ENCODE measurements around the gene WFDC9.
"Not testable (repeated sequence)": the region's sequence is repeated elsewhere in the genome, so short reads cannot be mapped to it uniquely, and the experiment has no call there.

The WFDC9 gene

DNA sequence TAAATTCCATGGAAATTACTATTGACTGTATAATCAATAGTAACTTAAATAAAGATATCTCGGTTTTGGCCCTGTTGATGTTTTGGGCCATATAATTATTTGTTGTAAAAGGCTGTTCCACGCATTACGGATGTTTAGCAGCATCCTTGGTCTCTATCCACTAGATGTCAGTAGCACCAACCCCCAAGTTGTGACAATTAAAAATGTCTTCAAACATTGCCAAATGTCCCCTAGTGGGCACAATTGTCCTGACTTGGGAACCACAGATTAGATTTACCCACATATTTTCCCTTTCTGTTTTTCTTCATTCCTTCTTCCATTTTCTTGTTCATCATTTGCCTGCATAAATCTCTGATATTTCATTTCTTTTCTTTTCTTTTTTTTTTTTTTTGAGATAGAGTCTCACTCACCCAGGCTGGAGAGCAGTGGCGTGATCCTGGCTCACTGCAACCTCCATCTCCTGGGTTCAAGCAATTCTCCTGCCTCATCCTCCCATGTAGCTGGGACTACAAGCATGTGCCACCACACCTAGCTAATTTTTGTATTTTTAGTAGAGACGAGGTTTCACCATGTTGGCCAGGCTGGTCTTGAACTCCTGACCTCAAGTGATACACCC, 38.4 kb downstream of the WFDC9 start:
- DNase-seq (ENCODE audit: low spot score): peak; percentile 40

DNA sequence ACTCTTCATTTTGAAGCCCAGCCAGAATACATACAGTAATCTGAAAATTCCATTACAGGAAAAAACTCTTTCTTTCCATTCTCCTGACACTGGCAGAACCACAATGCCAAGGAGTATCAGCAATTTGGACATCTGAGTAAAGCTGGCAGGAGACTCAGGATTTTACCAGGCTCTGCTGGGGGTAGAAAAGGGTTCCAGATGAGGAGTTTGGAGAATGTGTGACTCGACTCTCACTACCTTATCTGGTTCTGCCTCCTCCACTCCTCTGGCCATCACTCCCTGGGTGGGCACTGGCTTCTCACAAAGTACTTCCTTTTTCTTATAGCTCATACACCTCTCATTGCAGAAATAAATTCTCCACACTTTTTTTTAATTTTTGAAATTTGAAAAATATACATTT, 41.4 kb downstream of the WFDC9 start:
- DNase-seq (ENCODE audit: low spot score): no peak

DNA sequence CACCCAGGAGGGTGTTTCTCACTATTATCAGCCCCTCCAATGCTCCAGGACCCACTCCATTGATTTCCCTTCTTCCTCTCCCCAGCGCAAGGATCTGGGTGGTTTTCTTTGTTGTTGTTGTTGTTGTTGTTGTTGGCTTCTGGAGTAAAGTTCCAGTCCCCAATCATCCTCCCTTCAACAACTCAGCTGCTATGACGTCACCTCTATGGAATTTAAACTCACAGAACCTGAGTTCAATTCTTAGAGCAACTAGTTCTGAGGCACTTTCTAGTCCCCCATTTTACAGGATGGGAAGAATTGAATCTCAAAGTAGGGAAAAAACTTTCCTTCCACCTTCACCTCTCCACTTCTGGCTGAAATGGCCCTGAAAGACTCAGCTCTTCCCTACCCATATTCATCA, 42.3 kb downstream of the WFDC9 start:
- no peak for DNase-seq (ENCODE audit: low spot score)

DNA sequence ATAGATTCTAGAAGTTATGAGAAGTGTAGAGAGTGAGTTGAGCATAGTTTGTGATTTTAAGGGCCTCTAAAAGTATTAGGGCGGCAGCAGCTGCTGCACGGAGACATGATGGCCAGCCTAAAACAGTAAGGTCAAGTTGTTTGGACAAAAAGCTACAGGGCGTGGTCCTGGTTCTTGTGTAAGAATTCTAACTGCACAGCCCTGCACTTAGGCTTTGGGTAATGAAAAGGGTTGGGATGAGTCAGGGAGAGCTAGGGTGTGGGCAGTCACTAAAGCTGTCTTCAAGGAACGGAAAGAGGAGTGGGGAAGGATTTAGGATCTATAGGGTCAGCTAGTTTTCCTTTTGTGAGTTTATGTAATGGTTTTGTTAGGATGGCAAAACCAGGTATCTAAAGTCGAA, 45.1 kb downstream of the WFDC9 start:
- DNase-seq (ENCODE audit: low spot score): not testable (repeated sequence)

DNA sequence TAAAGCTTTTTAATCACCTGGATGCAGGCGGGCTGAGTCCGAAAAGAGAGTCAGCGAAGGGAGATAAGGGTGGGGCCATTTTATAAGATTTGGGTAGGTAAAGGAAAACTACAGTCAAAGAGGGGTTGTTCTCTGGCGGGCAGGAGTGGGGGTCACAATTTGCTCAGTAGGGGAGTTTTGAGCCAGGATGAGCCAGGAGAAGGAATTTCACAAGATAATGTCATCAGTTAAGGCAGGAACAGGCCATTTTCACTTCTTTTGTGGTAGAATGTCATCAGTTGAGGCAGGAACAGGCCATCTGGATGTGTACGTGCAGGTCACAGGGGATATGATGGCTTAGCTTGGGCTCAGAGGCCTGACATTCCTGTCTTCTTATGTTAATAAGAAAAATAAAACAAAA, 46.8 kb downstream of the WFDC9 start:
- not testable (repeated sequence) for DNase-seq (ENCODE audit: low spot score)

DNA sequence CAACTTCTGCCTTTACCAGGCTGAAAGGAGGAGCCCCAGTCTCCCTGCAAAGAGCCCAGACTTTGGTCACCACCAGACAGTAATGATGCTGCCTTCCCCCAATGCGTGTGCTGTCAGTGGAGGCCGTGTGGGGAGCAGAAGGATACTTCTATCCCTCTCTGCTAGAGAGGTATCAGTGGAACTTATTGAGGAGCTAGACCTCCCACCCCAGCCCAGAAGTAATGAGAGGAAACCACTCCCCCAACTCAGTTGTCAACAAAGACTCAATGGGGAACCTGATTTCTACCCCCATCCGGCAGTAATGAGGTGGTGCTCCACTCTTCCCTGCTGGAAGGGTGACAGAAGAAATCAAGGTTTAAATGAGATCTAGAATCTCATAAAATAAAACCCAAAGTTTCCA, 47.6 kb downstream of the WFDC9 start:
- no peak for DNase-seq (ENCODE audit: low spot score)

DNA sequence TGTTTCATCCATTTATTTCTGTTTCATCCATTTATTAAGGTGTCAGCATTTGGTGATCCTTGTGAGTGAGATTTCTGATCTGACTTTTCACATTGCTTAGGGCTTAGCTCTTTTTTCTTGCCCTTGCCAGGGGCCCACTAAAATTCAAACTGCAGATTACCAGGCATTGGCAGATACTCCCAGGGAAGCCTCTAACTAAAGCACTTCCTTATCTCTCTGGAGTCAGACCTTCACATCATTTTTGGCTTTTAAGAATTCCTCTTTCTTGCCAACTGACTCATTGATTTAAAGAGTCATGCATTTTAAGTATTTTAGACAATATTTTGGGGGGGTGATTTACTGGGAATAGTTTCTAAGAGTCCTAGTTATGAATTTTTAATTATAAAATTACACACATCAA, 49.4 kb downstream of the WFDC9 start:
- DNase-seq (ENCODE audit: low spot score): no peak

DNA sequence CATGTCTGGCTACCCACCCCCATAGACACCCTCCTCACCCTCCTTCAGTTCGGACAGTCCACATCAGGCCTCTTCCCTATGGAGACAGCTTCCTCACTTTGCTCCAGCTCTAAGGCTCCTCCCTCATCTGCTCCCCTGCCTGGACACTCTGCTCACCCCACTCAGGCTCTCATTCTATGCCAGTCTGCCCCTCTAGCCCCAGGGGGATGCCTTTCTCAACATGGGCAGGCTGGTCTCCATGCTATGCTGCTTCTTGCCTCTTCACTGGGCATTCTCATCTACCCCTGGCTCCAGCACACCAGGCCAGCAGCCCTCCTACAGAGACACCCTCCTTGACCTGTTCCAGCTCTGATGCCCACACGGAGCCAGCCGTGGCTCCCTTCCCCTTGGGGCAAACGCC, 51.9 kb downstream of the WFDC9 start, which contains the start of gene WFDC8:
Gene WFDC8, minus strand, starts transcription at position 101 of the 400 bp plus-strand sequence. Its CDS starts 37 bp downstream, at position 64.
- DNase-seq (ENCODE audit: low spot score): no peak

DNA sequence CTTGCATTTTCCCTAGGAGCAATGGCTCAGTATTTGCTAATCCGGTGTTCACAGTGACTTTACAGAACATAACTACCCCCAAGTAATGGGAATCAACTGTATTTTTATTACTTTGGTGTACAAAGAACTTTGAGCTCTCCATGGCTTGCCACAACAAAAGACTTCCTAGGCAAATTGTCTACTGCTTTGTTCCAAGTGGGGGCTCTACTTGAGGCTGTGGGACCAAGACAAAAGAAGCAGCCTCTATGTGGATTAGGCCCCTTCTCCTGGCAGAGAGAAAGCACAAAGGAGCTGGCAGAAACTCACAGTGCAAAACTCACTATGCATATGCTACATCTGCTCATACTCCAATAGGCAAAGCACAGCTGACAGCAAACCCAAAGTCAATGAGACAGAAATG, 52.9 kb downstream of the WFDC9 start:
- DNase-seq (ENCODE audit: low spot score): no peak

DNA sequence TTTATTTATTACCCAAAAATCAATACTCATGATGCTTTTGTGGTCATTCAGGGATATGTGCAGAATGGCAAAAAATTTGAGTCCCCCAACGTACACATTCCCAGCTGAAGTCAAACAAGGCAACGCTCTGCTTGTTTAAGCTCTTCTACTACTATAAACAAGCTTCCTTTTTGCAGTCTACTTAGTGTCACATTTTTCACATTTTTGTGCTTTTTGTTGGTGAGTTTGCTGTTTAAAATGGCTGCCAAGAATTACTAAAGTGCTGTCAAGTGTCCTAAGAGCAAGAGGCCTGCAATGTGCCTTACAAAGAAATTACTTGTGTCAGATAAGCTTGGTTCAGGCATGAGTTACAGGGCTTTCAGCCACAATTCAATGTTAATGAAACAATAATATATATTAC, 54.1 kb downstream of the WFDC9 start:
- DNase-seq (ENCODE audit: low spot score): no peak

DNA sequence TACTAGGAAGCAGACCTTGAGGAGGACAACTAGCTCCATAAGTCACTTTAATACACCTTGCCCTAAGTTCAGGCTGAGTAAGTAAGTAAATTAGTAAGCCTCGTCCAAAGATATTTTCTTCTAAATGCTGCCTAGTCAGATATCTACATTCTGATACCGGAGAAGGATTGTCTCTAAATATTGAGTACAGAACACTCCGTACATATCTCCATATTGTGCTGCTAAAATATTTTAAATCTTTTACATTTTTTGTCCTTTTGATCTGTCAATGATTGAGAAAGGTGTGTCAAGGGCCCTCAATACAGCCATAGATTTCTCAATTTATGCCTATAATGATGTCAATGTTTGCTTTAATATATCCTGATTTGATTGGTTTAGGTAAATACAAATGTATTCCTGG, 55.2 kb downstream of the WFDC9 start:
- DNase-seq (ENCODE audit: low spot score): no peak

DNA sequence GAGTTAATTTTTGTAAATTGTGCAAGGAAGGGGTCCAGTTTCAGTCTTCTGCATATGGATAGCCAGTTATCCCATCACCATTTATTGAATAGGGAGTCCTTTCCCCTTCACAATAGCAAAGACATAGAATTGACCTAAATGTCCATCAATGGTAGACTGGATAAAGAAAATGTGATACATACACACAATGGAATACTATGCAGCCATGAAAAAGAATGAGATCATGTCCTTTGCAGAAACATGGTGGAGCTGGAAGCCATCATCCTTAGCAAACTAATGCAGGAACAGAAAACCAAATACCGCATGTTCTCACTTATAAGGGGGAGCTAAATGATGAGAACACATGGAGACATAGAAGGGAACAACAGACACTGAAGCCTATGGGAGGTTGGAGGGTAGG, 61.4 kb downstream of the WFDC9 start:
- DNase-seq (ENCODE audit: low spot score): not testable (repeated sequence)

DNA sequence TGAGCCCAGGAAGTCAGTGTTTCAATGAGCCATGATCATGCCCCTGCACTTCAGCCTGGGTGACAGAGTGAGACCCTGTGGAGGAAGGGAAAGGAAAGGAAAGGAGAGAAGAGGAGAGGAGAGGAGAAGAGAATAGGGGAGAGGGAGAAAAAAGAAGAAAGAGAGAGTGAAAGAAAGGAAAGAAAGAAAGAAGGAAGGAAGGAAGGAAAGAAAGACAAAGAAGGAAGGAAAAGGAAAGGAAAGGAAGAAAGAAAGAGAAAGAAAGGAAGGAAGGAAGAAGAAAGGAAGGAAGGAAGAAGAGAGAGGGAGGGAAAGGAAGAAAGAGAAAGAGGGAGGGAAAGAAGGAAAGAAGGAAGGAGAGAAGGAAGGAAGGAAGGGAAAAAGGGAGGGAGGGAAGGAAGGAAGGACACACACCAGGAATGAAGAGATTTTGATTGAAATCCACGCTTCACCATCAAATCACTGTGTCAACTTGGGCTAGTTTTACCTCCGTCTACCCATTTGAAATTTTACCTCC, 66.3 kb downstream of the WFDC9 start:
- no peak for DNase-seq (ENCODE audit: low spot score)

Data from germinal center (tissue), 1 donor.